GM12878 (cell line): ENCODE data around the gene POLR1G. TPM values are rescaled to one million over a fixed set of nuclear protein-coding genes. Genes with fewer than 3 reads are reported as not detected.

Experiments
- ATAC-seq: fragments of 200-7000 bp; cut with Tn5 transposase; 3 replicates; pipeline ENCODE4 v1.9.1; 2020; ENCODE audit warnings: mild to moderate bottlenecking, moderate library complexity
- BruUV-seq: library from RNA; stranded (reverse); fragments of 400-500 nt; replicated peaks from 2 replicates; lab custom pipeline; 2021; lab: Mats Ljungman, UMichigan
- CTCF ChIA-PET: fragments of 300-600 bp; sonication (Branson Sonifier 250); formaldehyde crosslinking; extraction: SDS; loops from one replicate; lab custom pipeline; 2021; ENCODE audit warnings: inconsistent platforms; lab: Yijun Ruan, JAX
- POLR2A ChIA-PET: fragments of 350-600 bp; formaldehyde crosslinking; extraction: SDS; loops from one replicate; lab custom pipeline; 2021; ENCODE audit warnings: inconsistent platforms; lab: Charles Lee
- RAD21 ChIA-PET: fragments of 300-600 bp; sonication (Branson Sonifier 250); formaldehyde crosslinking; loops from one replicate; lab custom pipeline; 2023; ENCODE audit warnings: antibody characterized with exemption; ENCODE audit not compliant: unreplicated experiment; lab: Charles Lee
- SMC1A ChIA-PET: fragments of 300-600 bp; sonication (Branson Sonifier 250); formaldehyde crosslinking; loops from one replicate; lab custom pipeline; 2023; ENCODE audit not compliant: unreplicated experiment, uncharacterized antibody; lab: Charles Lee
- DNase-seq: peaks from one replicate; pipeline ENCODE4 v3.0.0-alpha.2; 2011; ENCODE audit warnings: low read depth, low spot score
- FAIRE-seq: peaks from 3 replicates; lab custom pipeline; 2011; peaks lifted over from hg19 to GRCh38; lab: Jason Lieb, UNC
- H2AFZ ChIP-seq: 2 replicates; pipeline ENCODE4 v1.6.0; 2011; ENCODE audit warnings: low read depth, low read length, control low read depth; ENCODE audit not compliant: control insufficient read depth
- H3K27ac ChIP-seq: 2 replicates; pipeline ENCODE4 v1.5.1; 2011; ENCODE audit warnings: control low read depth; ENCODE audit not compliant: control insufficient read depth, insufficient read depth
- H3K27me3 ChIP-seq, 2 experiments: replicated peaks in 1 of 2; 2 replicates each; pipeline versions ENCODE4 v1.6.0 to v1.6.1; 2011; ENCODE audit warnings: low read length in 1 of 2; ENCODE audit not compliant: control insufficient read depth in 2 of 2, insufficient read depth in 2 of 2
- H3K36me3 ChIP-seq, 2 experiments: 2 replicates each; pipeline ENCODE4 v1.5.1; 2011; ENCODE audit warnings: low read length in 1 of 2; ENCODE audit not compliant: control insufficient read depth in 2 of 2, insufficient read depth in 2 of 2
- H3K4me1 ChIP-seq: 2 replicates; pipeline ENCODE4 v1.6.1; 2011; ENCODE audit warnings: mild to moderate bottlenecking, low read length, moderate library complexity, mixed read lengths; ENCODE audit not compliant: control insufficient read depth, insufficient read depth
- H3K4me2 ChIP-seq: 2 replicates; pipeline ENCODE4 v1.6.0; 2011; ENCODE audit warnings: control low read depth; ENCODE audit not compliant: control insufficient read depth, insufficient read depth
- H3K4me3 ChIP-seq: fragments of 200-600 bp; sonication (generic); 2 replicates; pipeline ENCODE4 v1.5.1; 2016
- H3K79me2 ChIP-seq: 2 replicates; pipeline ENCODE4 v1.6.0; 2011; ENCODE audit warnings: low read length; ENCODE audit not compliant: control insufficient read depth, insufficient read depth
- H3K9ac ChIP-seq: 2 replicates; pipeline ENCODE4 v1.8.0; 2011; ENCODE audit warnings: low read length, control low read depth, mixed read lengths; ENCODE audit not compliant: control insufficient read depth, insufficient read depth
- H3K9me3 ChIP-seq: replicated peaks from 3 replicates; pipeline ENCODE4 v1.5.1; 2011; ENCODE audit warnings: mild to moderate bottlenecking, low read length; ENCODE audit not compliant: control insufficient read depth, insufficient read depth
- H4K20me1 ChIP-seq: 2 replicates; pipeline ENCODE4 v1.6.0; 2011; ENCODE audit not compliant: control insufficient read depth, insufficient read depth
- BHLHE40 ChIP-seq, 2 experiments: fragments of 450-650 bp in 1 of 2; IDR thresholded peaks; 2 replicates each; pipeline ENCODE4 v1.6.1; 2011 to 2017; ENCODE audit warnings: low read depth in 2 of 2, borderline replicate concordance in 1 of 2, improper control_type of control experiment in 1 of 2, low read length in 1 of 2, mild to moderate bottlenecking in 1 of 2
- CEBPB ChIP-seq, 2 experiments: fragments of 150-350 bp in 1 of 2; IDR thresholded peaks; 2 replicates each; pipeline ENCODE4 v1.6.1; 2012 to 2014; ENCODE audit warnings: low read depth in 2 of 2, low read length in 2 of 2, borderline replicate concordance in 1 of 2, inconsistent platforms in 1 of 2
- CHD2 ChIP-seq: IDR thresholded peaks from 2 replicates; pipeline ENCODE4 v1.6.1; 2011; ENCODE audit warnings: low read depth, low read length, improper control_type of control experiment, borderline replicate concordance
- CREB1 ChIP-seq: IDR thresholded peaks from 2 replicates; pipeline ENCODE4 v1.6.1; 2012; ENCODE audit warnings: low read depth, mild to moderate bottlenecking, inconsistent platforms
- DPF2 ChIP-seq: fragments of 450-650 bp; IDR thresholded peaks from 2 replicates; pipeline ENCODE4 v1.6.1; 2017; ENCODE audit warnings: mild to moderate bottlenecking
- MLLT1 ChIP-seq: fragments of 450-650 bp; IDR thresholded peaks from 2 replicates; pipeline ENCODE4 v1.6.1; 2016; ENCODE audit warnings: mild to moderate bottlenecking
- MXI1 ChIP-seq: fragments of 150-350 bp; IDR thresholded peaks from 2 replicates; pipeline ENCODE4 v1.6.1; 2011; ENCODE audit warnings: low read depth, mild to moderate bottlenecking, inconsistent platforms, low read length, improper control_type of control experiment
- NFXL1 ChIP-seq: fragments of 450-650 bp; IDR thresholded peaks from 2 replicates; pipeline ENCODE4 v1.6.1; 2017; ENCODE audit warnings: antibody characterized with exemption, mild to moderate bottlenecking, borderline replicate concordance
- PBX3 ChIP-seq: IDR thresholded peaks from 2 replicates; pipeline ENCODE4 v1.6.1; 2011; ENCODE audit warnings: mild to moderate bottlenecking, low read depth, low read length, moderate library complexity; ENCODE audit not compliant: insufficient replicate concordance
- PKNOX1 ChIP-seq: fragments of 450-650 bp; IDR thresholded peaks from 2 replicates; pipeline ENCODE4 v1.6.1; 2016; ENCODE audit warnings: mild to moderate bottlenecking
- POU2F2 ChIP-seq: IDR thresholded peaks from 3 replicates; pipeline ENCODE4 v1.6.1; 2011; ENCODE audit warnings: low read depth, mild to moderate bottlenecking, low read length, borderline replicate concordance
- RFX5 ChIP-seq: IDR thresholded peaks from 2 replicates; pipeline ENCODE4 v1.6.1; 2011; ENCODE audit warnings: low read depth, low read length, improper control_type of control experiment
- SP1 ChIP-seq: IDR thresholded peaks from one replicate; pipeline ENCODE4 v1.6.1; 2011; ENCODE audit warnings: low read depth, low read length
- SRF ChIP-seq, 2 experiments: IDR thresholded peaks; 2 replicates each; pipeline ENCODE4 v1.6.1; 2011; ENCODE audit warnings: low read depth in 2 of 2, low read length in 2 of 2, mild to moderate bottlenecking in 1 of 2, moderate library complexity in 1 of 2
- STAT3 ChIP-seq: IDR thresholded peaks from 2 replicates; pipeline ENCODE4 v1.6.1; 2011; ENCODE audit warnings: low read depth, low read length, improper control_type of control experiment
- TCF7 ChIP-seq: IDR thresholded peaks from 2 replicates; pipeline ENCODE4 v1.6.1; 2014; ENCODE audit warnings: antibody characterized with exemption, borderline replicate concordance
- WRNIP1 ChIP-seq: IDR thresholded peaks from 2 replicates; pipeline ENCODE4 v1.6.1; 2011; ENCODE audit warnings: low read depth, low read length, improper control_type of control experiment, borderline replicate concordance
- YY1 ChIP-seq: IDR thresholded peaks from 2 replicates; pipeline ENCODE4 v1.6.1; 2011; ENCODE audit warnings: low read depth, mild to moderate bottlenecking, low read length
- ZSCAN29 ChIP-seq: fragments of 450-650 bp; IDR thresholded peaks from 2 replicates; pipeline ENCODE4 v1.6.1; 2017; ENCODE audit warnings: mild to moderate bottlenecking, moderate library complexity
- ZZZ3 ChIP-seq: IDR thresholded peaks from 2 replicates; pipeline ENCODE4 v1.6.1; 2011; ENCODE audit warnings: low read depth; ENCODE audit not compliant: control insufficient read depth, insufficient read length
- WGBS: methylation state at CpG from one replicate; pipeline ENCODE4 v1.1.6; 2016; ENCODE audit warnings: low lambda C conversion rate; ENCODE audit not compliant: insufficient replicate concordance, insufficient coverage; ENCODE audit errors: missing lambda C conversion rate; 5-methylcytosine and 5-hydroxymethylcytosine counted together
- in situ Hi-C: fragments of 300-500 bp; cut with MboI; formaldehyde crosslinking; loops from 9 replicates; pipeline ENCODE4 v1.14.3; 2018; ENCODE audit warnings: mixed read lengths
- intact Hi-C: fragments of 100-400 bp; cut with micrococcal nuclease; formaldehyde crosslinking; loops from one replicate; pipeline ENCODE4 v1.14.2; 2022; ENCODE audit not compliant: unreplicated experiment
- polyA plus RNA-seq, 11 experiments: library from polyadenylated mRNA; depleted of rRNA in 4 of 11; unstranded in 6 of 11; stranded (reverse) in 5 of 11; fragments of >200 nt; fragmentation: Nextera tagmentation in 4 of 11; fragmentation: Illumina TruSeq in 1 of 11; extraction: Ambion mirVana in 4 of 11; extraction: Trizol in 1 of 11; gene quantifications; 1 replicate in 1 of 11; 2 replicates in 10 of 11; pipeline versions ENCODE4 v1.2.1 to v1.2.3, GENCODE V29; 2011 to 2016; ENCODE audit warnings: inconsistent platforms in 2 of 11, missing spikeins in 2 of 11, low read depth in 1 of 11
- total RNA-seq, 4 experiments: library from RNA; depleted of rRNA in 3 of 4; stranded (reverse); fragments of >200 nt in 3 of 4; fragmentation: Illumina TruSeq in 1 of 4; extraction: Trizol in 1 of 4; gene quantifications; 2 replicates each; pipeline versions ENCODE4 v1.2.1 to v1.2.3, GENCODE V29; 2013 to 2021

The POLR1G gene
- total and polyA plus RNA-seq, 10 of the 15 experiments (the other 5 are each of a cell fraction or from before 2014, with no cell fraction given): 2.0 to 30.9 (median 20.5) TPM

- Histone ChIP-seq H3K9ac (peak within 1 kb of the TSS; percentile 73), H3K4me1 (no peaks in the 10 kb centered on the region; the same call in 1 of the 2 replicates), H3K4me3 (peak within 1 kb of the TSS; percentile 88), H3K27ac (peak within 1 kb of the TSS; percentile 75), H3K27me3 (no peaks in the 10 kb centered on the region), H3K79me2 (peaks cover 9% of the 10 kb centered on the region), H2AFZ (peak within 1 kb of the TSS; percentile 92), H3K9me3 (no peaks in the 10 kb centered on the region), H3K36me3 (no peaks in the 10 kb centered on the region), H3K4me2 (peak within 1 kb of the TSS; percentile 96), H4K20me1 (no peaks in the 10 kb centered on the region)
- ChIA-PET RAD21 (interaction anchor here (0.8 to 1.1 kb wide), 2 partner anchors 34 to 108 kb away, joined by 3 read pairs; partner anchors contain the start of gene PPP1R13L), CTCF (interaction anchor here (1.0 to 2.2 kb wide), 3 partner anchors 32 to 69 kb away, joined by 3 to 5 read pairs (median 3); no protein-coding TSS in a partner anchor), POLR2A (interaction anchor here (0.6 to 0.9 kb wide), 3 partner anchors 9 to 35 kb away, joined by 3 to 7 read pairs (median 3); no protein-coding TSS in a partner anchor), SMC1A (interaction anchor here (1.3 kb wide), 1 partner anchor 31 kb away, joined by 4 read pairs; no protein-coding TSS in a partner anchor)
- TSS peak; percentile 87 for BruUV-seq
- in situ Hi-C loops: no loop called here
- DNase-seq: peak; percentile 96
- WGBS: 3% methylated on average over 50 of the region's 55 CpGs
- intact Hi-C loops: no loop called here
- peak; percentile 96 for FAIRE-seq
- peak; percentile 100 for ATAC-seq
- TF ChIP-seq CHD2: peak; percentile 96
- TF ChIP-seq RFX5: peak; percentile 71
- TF ChIP-seq SP1: peak; percentile 99
- no peak for TF ChIP-seq CEBPB (IDR thresholded peaks at IDR 0.05; ENCODE audit: borderline replicate concordance in 1 of 2, low read depth in 2 of 2, low read length in 2 of 2)
- TF ChIP-seq TCF7: no peak
- peak; percentile 80 for TF ChIP-seq CREB1
- no peak for TF ChIP-seq ZZZ3
- no peak for TF ChIP-seq STAT3
- peak; percentile 100 for TF ChIP-seq POU2F2
- TF ChIP-seq SRF (IDR thresholded peaks at IDR 0.05; ENCODE audit: low read depth in 2 of 2, low read length in 2 of 2): no peak
- peak; percentile 100 for TF ChIP-seq PKNOX1
- peak; percentile 100 for TF ChIP-seq DPF2
- no peak for TF ChIP-seq WRNIP1
- no peak for TF ChIP-seq ZSCAN29
- peak; percentile 46 to 86; a peak in 3 of 4 replicates for TF ChIP-seq BHLHE40 (IDR thresholded peaks at IDR 0.05; ENCODE audit: borderline replicate concordance in 1 of 2, low read depth in 2 of 2, low read length in 1 of 2)
- TF ChIP-seq MLLT1: peak; percentile 98
- TF ChIP-seq YY1: peak; percentile 73
- peak; percentile 100 for TF ChIP-seq PBX3
- no peak for TF ChIP-seq NFXL1
- TF ChIP-seq MXI1: peak; percentile 40; the same call in 1 of the 2 replicates
These were observed 35.8 kb upstream of the POLR1G start, which contains the start of gene ERCC2 for GRCh38 chr19:45370410-45371204. Gene ERCC2, minus strand, starts transcription at chr19:45370573. Its CDS starts 33 bp downstream, at chr19:45370540.
